Left ventricle myocardium superior (tissue), 1 donor: Measurements from ENCODE around the gene USP49. TPM values are rescaled to one million over a fixed set of nuclear protein-coding genes. Genes with fewer than 3 reads are reported as not detected.

Source experiments
- ATAC-seq: fragments of 200-7000 bp; cut with Tn5 transposase; one replicate; pipeline ENCODE4 v1.9.1; 2020; ENCODE audit warnings: mild to moderate bottlenecking, moderate library complexity
- DNase-seq: peaks from one replicate; pipeline ENCODE4 v3.0.0-alpha.2; 2020
- intact Hi-C: fragments of 100-400 bp; cut with micrococcal nuclease; formaldehyde crosslinking; loops from one replicate; pipeline ENCODE4 v1.11.0; 2022
- total RNA-seq: library from RNA; stranded (reverse); fragmentation: NEBNext Ultra II Directional; extraction: Animal tissue kit (Norgen Biotek cat#: 25700); gene quantifications from one replicate; pipeline ENCODE4 v1.2.1, GENCODE V29; 2021
- donor health status: DM: no; HTN: yes; CAD: no; lungs with severe emphysema.

Gene USP49
- total RNA-seq, 1 donor from 2014 or later, result 1.3 TPM

DNA sequence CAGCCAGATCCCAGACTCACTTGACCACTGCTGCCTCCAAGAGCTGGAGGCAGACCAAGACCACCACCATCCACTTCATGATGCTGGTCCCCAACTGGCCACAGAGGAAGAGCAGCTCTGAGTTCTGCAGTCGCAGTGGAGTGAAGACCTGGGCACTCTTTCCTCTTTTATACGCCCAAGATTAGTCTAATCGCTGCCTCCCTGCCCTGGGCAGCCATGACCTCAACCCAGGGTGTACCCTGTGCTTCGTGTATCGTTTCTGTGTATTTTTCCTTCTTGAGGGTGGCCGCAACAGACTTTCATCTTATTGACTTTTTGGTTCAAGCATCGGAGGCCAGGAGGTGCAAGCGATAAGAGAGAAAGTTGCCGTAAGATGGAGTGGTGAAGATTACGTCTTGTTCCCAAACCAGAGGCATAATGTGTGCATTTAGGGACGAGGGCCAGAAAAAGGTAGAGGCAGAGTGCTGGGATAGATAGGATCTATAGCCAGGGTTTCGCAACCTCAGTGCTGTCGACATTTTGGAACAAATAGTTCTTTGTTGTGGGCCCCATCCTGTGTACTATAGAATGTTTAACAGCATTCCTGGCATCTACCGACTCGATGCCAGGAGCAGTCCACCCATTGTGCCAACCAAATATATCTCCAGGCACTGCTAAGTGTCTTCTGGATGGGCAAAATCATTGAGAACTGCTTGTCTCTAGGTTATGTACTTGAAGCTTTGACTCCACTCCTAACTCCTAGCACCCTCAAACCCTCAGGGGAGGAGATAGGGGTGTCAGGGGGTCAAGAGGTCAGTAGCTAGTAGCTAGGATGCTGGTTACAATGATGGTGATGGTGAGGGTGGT is 147.7 kb downstream of the USP49 start, which contains the start of gene PGC:
TSS of gene PGC (minus strand) at position 142 of the 846 bp plus-strand sequence. CDS start at position 79, 63 bp downstream.
- ATAC-seq (no peak), DNase-seq (no peak)
- intact Hi-C loops, result no loop called here

DNA sequence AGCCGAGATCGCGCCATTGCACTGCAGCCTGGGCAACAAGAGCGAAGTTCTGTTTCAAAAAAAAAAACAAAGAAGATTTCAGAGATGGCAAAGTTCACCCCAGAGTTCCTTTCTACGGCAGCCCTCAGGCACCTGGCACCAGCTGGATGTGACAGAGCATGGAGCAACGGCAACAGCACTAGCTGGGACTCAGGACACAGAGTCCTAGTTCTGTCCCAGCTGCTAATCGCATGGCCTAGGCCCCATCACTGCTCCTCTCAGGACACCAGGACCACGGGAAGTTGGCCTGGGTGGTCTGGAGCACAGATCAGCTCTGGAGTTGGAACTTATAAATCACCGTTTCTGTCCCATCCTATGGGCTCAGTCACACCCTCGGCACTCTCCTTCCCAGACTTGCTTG is 149.1 kb downstream of the USP49 start:
- no peak for ATAC-seq
- intact Hi-C loops, result no loop called here
- DNase-seq, result no peak

DNA sequence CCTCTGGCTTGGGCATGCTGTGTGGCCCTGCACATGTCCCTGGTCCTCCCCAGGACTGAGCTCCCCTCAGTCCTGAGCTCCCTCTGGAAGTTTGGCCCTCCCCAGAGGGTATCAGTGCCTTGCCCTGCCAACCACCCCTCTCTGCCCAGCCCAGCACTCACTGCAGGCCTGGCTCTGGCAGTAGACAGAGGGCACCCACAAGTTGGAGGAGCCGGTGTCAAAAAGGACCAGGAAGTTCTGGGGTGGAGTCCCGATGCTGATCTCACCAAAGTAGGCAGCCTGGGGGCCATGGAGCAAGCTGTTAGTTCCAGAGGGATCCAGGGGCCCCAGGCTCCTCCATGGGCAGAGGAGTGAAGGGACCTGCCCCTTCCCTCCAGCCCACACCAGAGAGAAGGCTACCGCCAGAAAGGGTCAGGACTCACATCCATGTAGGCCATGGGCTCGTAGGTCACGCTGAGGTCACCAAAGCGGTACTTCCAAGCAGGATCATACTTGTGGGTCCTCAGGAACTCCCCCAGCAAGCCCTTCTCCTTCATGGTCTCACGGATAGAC is 150.9 kb downstream of the USP49 start:
- DNase-seq, result no peak

DNA sequence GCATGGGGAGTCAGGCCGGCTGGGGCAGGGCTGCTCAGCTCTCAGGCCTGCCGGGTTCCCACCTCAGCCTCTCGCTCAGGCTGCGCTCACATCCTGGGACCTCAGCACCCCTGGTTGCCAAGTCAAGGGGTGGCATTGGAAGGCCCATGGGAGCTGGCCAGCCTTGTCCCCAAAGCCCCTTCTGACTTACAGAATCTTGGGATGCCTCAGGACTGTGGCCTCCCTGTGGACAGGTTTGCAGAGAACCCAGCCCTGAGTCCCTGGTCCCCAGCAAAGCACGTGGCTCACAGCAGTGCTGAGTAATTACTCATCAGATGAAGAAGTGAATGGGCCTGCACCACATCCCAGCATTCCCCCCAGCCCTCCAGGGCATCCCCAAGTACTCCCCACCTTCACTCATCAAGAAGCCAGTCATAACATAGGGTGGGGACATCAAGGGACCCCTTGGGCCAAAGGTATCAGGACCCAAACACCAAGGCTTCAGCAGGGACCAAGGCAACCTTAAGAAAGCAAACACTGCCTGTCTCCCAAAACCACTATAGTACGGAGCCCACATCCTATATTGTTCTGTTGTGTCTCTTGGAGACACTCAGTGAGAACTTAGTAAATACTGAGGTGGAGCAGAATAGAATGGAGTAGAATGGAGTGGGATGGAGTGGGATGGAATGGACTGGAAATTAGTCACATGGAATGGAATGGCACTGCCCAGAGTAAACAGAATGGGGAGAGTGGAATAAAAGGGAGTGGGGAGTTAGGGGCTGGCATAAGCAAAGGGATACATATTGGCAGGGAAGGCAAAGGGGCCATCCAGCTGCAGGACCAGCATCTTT is 151.6 kb downstream of the USP49 start:
- intact Hi-C loops, result no loop called here
- ATAC-seq (no peak), DNase-seq (no peak)

More for the DNA sequence above, 150.9 kb downstream of the USP49 start:
- ATAC-seq, result no peak
- intact Hi-C loops, result no loop called here

DNA sequence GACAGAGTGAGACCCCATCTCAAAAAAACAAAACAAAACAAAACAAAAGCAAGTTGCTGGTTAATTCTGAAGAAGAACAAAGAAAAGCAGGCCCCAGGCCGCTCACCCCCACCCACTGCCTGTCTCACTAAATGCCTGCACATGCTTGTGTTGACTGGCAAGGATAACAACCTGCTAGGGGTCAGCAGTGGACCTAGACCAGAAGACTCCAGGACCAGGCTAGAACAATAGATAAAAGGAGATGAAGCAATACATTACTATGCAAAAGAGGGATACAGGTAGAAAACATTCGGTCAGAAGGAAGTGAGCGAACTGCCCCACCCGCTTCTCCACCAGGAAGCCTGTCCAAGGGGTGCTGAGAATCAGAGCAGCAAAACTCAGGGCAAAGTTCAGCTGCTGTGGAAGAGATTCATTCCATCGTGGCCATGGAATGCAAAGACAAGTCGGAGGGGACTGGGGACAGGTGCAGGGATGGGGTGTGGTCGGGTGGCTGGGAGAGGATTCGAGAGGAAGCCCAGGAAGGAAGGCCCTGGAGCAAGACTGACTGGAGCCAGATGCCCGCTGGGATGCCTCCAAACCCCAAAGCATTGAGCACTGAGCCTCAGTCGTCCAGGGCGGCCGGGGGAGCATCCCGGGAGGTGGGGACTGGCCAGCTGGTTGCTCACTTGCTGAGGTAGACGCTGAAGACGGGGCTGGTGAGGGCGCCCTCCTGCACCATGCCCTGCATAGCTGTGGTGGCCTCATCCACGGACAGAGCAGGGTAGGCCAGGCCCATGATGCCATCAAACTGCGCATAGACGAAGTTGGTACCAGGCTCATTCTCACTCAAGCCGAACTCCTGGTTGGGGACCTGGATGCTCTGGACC is 153.3 kb downstream of the USP49 start:
- ATAC-seq, result no peak
- intact Hi-C loops, result no loop called here
- no peak for DNase-seq

DNA sequence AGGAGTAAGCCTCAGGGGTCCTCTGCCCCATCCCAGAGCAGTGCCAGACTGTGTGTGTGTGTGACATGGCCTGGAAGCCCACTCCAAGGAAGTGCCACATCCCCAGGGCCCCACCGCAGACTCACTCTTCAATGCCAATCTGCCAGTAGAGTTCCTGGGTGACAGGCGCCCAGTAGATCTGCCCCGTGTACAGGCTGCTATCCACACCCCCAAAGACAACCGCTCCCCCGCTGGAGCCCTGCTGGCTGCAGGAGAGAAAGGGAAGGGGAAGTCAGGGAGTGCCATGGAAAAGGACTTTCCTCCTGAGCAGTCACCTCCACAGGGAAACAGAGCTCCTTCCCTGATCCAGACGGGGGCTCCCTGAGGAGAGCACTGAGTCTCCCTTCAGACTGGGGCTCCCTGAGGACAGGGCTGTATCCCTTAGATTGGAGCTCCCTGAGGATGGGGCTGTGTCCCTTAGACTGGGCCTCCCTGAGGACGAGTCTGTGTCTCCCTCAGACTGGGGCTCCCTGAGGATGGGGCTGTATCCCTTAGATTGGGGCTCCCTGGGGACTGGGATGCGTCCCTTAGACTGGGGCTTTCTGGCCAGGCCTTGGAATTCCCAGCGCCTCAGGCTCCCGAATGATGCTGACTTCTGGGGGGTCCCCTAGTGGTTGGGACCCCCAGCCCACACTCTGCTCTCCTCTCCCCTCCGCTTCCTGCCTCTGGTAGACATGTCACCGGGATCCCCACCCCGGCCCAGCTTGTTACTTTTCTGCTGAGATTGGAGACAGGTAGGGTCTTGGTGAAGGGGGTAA is 154.6 kb downstream of the USP49 start:
- ATAC-seq, result no peak
- intact Hi-C loops, result no loop called here

More for the DNA sequence above, 154.6 kb downstream of the USP49 start:
- peak; percentile 1 for DNase-seq

Other genes starting within 250 kb of the USP49 start
- gene TFEB, start 159.8 kb downstream of the USP49 start, total RNA-seq, result 50.9 TPM
- gene PGC, start 148.0 kb downstream of the USP49 start, total RNA-seq, result not detected
- gene FRS3, start 115.5 kb downstream of the USP49 start, total RNA-seq, result 5.2 TPM
- 3.8 TPM for gene PRICKLE4, start 114.6 kb downstream of the USP49 start, total RNA-seq
- gene TOMM6, start 107.7 kb downstream of the USP49 start, total RNA-seq, result 216 TPM
- gene MED20, start 25.8 kb upstream of the USP49 start, total RNA-seq, result 18.7 TPM
- 8.4 TPM for gene BYSL, start 26.1 kb upstream of the USP49 start, total RNA-seq
- 52.7 TPM for gene CCND3, start 46.4 kb upstream of the USP49 start, total RNA-seq
- gene TAF8, start 155.1 kb upstream of the USP49 start, total RNA-seq, result 32.2 TPM
- 2.2 TPM for gene C6orf132, start 247.2 kb upstream of the USP49 start, total RNA-seq